Mucosa of rectum (tissue), 2 donors: ENCODE measurements around the gene TTC29.
"Not testable (repeated sequence)": the region's sequence is repeated elsewhere in the genome, so short reads cannot be mapped to it uniquely, and the experiment has no call there.

ENCODE experiments used
- H3K27ac ChIP-seq, 2 donors: one replicate each; pipeline ENCODE4 v1.7.0; 2013; ENCODE audit warnings: inconsistent platforms in 2 of 2, low read depth in 2 of 2, low read length in 2 of 2
- H3K27me3 ChIP-seq, 2 donors: one replicate each; pipeline ENCODE4 v1.7.0; 2013; ENCODE audit warnings: low read length in 2 of 2; ENCODE audit not compliant: control insufficient read depth in 2 of 2, insufficient read depth in 2 of 2
- H3K36me3 ChIP-seq, 2 donors: one replicate each; pipeline ENCODE4 v1.7.0; 2013; ENCODE audit warnings: low read length in 2 of 2; ENCODE audit not compliant: control insufficient read depth in 2 of 2, insufficient read depth in 2 of 2
- H3K4me1 ChIP-seq, 2 donors: one replicate each; pipeline ENCODE4 v1.7.0; 2013; ENCODE audit warnings: low read length in 2 of 2, mild to moderate bottlenecking in 1 of 2; ENCODE audit not compliant: control insufficient read depth in 2 of 2, insufficient read depth in 2 of 2
- H3K4me3 ChIP-seq, 2 donors: one replicate each; pipeline ENCODE4 v1.7.0; 2013; ENCODE audit warnings: low read length in 2 of 2
- H3K9ac ChIP-seq, 2 donors: one replicate each; pipeline ENCODE4 v1.7.0; 2013; ENCODE audit warnings: low read length in 2 of 2, low read depth in 1 of 2, mild to moderate bottlenecking in 1 of 2
- H3K9me3 ChIP-seq, 2 donors: one replicate each; pipeline ENCODE4 v1.7.0; 2013; ENCODE audit warnings: low read length in 2 of 2; ENCODE audit not compliant: control insufficient read depth in 2 of 2
- donor health status: healthy.
- donor health status: Normal muscosa, but diverticular disease.

TTC29 gene

DNA sequence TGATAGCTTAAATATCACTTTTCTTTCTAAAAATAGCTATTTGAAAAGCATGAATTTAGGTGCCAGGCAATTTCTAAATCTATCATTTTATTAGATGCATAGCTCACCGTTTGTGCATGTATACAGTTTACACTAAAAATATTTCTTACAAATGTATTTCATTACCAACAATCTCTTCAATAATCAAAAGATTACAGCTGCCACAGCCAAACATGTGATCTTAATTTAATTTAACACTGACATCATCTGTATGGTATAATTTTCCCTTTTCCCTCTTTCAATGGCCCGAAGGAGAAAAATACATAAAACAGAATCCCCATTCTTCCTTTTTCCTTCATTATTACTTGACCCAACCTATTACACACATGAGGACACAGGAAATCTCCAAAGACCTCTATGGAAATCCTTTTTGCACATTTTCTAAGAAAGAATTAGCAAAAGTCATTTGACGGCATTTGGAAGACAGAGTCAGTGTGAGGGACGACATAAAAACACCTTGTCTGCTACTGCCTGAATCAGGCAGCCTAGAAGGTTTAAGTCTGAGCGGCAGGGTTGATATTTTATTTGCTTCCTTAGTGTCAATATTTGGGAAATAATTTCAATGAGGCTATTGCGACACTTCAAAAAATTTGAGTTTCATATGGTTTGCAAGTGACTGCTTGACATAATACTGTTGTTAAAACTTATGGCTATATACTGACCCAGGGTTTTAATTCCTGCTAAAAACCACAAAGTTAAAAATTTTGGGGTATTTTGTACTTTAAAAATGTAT lies 111.2 kb downstream of the TTC29 start:
- no peaks in the 10 kb centered on the region for H3K4me1 ChIP-seq
- H3K4me3 ChIP-seq, result no peak overlapping the region
- H3K9me3 ChIP-seq, result no peaks in the 10 kb centered on the region
- no peak overlapping the region for H3K27ac ChIP-seq
- H3K36me3 ChIP-seq, result no peaks in the 10 kb centered on the region
- no peak overlapping the region for H3K9ac ChIP-seq
- H3K27me3 ChIP-seq, result no peaks in the 10 kb centered on the region

DNA sequence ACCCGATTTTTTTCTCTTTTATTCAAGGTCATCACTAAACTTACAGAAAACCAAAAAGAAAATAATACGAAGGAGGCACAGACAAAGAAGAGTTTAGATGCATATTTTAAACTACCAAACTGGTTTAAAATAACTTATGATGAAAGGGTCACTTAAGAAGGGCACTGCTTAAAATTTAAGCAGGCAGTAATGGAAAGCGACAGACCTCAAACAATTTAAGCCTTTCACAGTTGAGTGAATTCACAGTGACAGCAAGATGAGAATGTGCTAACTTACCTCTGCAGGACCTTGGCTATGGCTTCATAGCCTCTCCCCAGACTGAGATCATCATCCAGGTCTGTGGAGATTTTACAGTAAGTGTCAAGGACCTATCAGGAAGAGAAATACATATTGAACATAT lies 112.1 kb downstream of the TTC29 start:
- Histone ChIP-seq H3K27me3 (no peaks in the 10 kb centered on the region), H3K4me1 (no peaks in the 10 kb centered on the region), H3K4me3 (no peak overlapping the region), H3K27ac (no peak overlapping the region), H3K36me3 (no peaks in the 10 kb centered on the region), H3K9ac (no peak overlapping the region), H3K9me3 (no peaks in the 10 kb centered on the region)

DNA sequence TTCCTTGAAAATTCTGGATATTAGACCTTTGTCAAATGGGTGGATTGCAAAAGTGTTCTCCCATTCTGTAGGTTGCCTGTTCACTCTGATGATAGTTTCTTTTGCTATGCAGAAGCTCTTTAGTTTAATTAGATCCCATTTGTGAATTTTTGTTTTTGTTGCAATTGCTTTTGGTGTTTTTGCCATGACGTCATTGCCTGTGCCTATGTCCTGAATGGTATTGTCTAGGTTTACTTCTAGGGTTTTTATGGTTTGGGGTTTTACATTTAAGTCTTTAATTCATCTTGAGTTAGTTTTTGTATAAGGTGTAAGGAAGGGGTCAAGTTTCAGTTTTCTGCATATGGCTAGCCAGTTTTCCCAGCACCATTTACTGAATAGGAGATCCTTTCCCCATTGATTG lies 122.7 kb downstream of the TTC29 start:
- H3K9ac ChIP-seq, H3K27ac ChIP-seq, H3K4me1 ChIP-seq, H3K36me3 ChIP-seq, H3K27me3 ChIP-seq, H3K9me3 ChIP-seq, H3K4me3 ChIP-seq: not testable (repeated sequence)

DNA sequence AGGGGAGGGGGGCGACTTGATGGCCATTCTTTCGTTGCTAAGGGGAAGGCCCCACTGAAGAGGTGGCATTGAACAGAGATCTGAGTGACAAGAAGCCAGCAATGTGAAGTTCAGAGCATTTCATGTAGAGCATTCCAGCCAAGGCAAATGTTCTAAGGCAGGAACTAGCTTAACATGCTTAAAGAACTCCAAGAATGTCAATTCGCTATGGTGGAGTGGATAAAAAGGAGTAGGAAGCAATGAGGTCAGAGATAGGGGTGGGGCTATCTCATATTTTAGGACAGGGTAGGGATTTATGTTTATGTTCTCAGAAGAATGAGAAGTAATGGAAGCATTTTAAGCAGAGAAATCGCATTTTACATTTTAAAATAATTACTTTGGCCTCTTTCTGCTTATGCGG lies 130.9 kb downstream of the TTC29 start:
- no peaks in the 10 kb centered on the region for H3K36me3 ChIP-seq
- no peak overlapping the region for H3K4me3 ChIP-seq
- no peaks in the 10 kb centered on the region for H3K9me3 ChIP-seq
- H3K4me1 ChIP-seq, result no peaks in the 10 kb centered on the region
- H3K9ac ChIP-seq, result no peak overlapping the region
- H3K27ac ChIP-seq, result no peak overlapping the region
- no peaks in the 10 kb centered on the region for H3K27me3 ChIP-seq

DNA sequence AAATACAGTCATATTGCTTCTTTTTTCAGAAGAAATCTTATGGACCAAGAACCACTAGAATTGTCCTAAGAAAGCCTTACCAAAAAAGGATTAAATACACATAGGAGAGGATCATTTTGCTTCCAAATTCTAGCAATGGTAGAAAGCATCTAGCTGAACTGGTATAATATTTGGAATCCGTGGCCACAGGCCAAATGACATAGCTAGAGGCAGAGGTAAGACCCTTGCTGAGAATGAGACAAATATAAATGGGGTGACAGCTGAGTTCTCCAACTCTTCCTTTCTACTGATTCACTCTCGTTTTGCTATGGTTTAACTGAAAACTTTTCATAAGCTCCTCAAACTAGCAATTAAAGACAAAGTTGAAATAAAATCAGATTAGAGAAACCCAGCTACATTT lies 150.0 kb downstream of the TTC29 start:
- Histone ChIP-seq H3K36me3 (no peaks in the 10 kb centered on the region), H3K4me1 (no peaks in the 10 kb centered on the region), H3K9ac (no peak overlapping the region), H3K27ac (no peak overlapping the region), H3K27me3 (no peaks in the 10 kb centered on the region), H3K9me3 (no peaks in the 10 kb centered on the region), H3K4me3 (no peak overlapping the region)

DNA sequence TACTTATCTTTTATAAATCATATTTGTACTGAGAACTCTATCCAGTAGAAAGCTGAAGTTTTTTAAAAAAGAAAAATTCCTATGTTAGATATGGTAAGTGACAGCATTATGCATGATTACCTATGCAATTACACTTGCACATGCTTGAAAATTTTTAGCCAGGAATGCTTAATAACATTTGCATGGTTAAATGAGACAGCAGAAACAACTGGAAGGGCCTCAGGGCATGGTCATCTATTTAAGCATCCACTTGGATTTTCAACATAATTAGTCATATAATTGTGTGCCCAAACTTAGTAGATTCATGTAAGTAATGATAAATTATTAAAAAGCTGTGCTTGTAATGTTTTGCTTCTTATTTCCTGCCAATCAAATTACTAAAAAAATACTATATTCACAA lies 151.9 kb downstream of the TTC29 start:
- no peak overlapping the region for H3K27ac ChIP-seq
- no peaks in the 10 kb centered on the region for H3K4me1 ChIP-seq
- no peak overlapping the region for H3K9ac ChIP-seq
- no peaks in the 10 kb centered on the region for H3K27me3 ChIP-seq
- no peak overlapping the region for H3K4me3 ChIP-seq
- no peaks in the 10 kb centered on the region for H3K9me3 ChIP-seq
- no peaks in the 10 kb centered on the region for H3K36me3 ChIP-seq

DNA sequence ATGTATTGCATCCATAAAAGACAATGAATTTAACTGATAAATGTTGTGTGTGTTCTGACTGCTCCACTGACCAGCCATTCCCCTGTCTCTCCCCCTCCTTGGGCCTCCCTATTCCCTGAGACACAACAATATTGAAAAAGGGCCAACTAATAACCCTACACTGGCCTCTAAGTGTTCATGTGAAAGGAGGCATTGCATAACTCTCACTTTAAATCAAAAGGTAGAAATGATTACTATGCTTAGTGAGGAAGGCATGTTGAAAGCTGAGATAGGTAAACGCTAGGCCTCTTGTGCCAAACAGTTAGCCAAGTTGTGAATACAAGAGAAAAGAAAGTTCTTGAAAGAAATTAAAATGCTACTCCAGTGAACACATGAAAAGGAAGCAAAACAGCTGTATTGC lies 154.2 kb downstream of the TTC29 start:
- no peak overlapping the region for H3K27ac ChIP-seq
- H3K36me3 ChIP-seq, result no peaks in the 10 kb centered on the region
- no peaks in the 10 kb centered on the region for H3K4me1 ChIP-seq
- no peak overlapping the region for H3K9ac ChIP-seq
- no peaks in the 10 kb centered on the region for H3K27me3 ChIP-seq
- H3K4me3 ChIP-seq, result no peak overlapping the region
- H3K9me3 ChIP-seq, result no peaks in the 10 kb centered on the region

DNA sequence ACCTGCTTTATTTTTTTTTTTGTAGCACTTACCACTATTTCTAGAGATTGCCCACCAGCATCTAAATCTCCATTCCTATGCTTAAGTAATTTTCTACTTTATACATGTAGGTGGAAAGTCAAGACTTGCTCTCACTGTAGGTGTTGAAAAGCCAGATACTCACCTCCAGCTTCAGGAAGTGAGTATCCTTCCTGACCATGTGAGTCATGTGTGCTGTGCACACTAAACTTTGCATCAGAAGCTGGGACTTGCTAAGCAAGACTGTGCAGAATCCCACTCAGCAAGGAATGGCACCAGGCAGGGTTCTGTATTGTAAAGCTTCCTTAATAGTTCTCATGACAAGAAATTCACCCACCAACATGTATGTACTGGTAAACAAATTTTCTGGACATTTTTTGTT lies 155.1 kb downstream of the TTC29 start:
- no peak overlapping the region for H3K27ac ChIP-seq
- no peaks in the 10 kb centered on the region for H3K9me3 ChIP-seq
- H3K36me3 ChIP-seq, result no peaks in the 10 kb centered on the region
- no peaks in the 10 kb centered on the region for H3K27me3 ChIP-seq
- no peak overlapping the region for H3K4me3 ChIP-seq
- H3K4me1 ChIP-seq, result no peaks in the 10 kb centered on the region
- H3K9ac ChIP-seq, result no peak overlapping the region

DNA sequence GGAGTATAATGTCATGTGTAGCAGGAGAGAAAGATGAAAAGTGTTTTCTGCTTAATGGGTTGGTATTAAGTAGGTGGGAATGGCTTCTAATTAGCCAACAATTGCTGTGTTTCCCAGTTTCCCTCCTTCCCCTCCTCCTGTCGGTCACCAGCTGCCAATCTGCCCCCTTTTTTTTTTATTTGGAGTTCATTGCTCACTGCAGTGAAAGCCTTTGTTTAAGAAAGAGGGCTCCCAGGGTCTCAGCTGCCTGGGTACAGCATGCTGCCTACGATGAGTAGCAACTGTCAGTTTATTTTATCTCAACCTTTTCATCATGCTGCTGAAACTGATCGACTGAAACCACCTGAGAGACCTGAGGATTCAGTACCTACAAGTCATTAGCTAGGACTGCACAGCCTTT lies 157.9 kb downstream of the TTC29 start:
- no peaks in the 10 kb centered on the region for H3K36me3 ChIP-seq
- H3K4me3 ChIP-seq, result no peak overlapping the region
- H3K9me3 ChIP-seq, result no peaks in the 10 kb centered on the region
- no peaks in the 10 kb centered on the region for H3K4me1 ChIP-seq
- H3K27me3 ChIP-seq, result no peaks in the 10 kb centered on the region
- H3K27ac ChIP-seq, result no peak overlapping the region
- no peak overlapping the region for H3K9ac ChIP-seq

DNA sequence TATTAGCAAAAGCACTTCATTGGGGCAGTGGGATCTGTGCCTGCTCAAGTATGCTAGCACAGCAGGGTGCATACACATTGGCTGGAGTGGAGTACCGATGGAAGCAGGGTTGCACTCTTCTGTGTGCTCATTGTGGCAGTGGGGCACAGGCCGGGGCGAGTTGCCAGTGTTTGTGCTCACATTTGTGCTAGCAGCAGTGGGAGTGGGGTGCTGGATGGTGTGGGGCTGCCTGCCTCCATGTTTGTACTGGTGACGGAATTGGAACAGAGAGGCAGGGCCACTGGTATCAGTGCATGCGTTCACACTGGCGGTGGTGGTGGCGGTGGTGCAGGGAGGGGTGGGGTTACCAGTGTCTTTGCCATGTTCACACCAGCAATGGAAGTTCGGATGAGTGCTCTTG lies 169.0 kb downstream of the TTC29 start:
- Histone ChIP-seq H3K4me3 (no peak overlapping the region), H3K4me1 (no peaks in the 10 kb centered on the region), H3K36me3 (no peaks in the 10 kb centered on the region), H3K9me3 (no peaks in the 10 kb centered on the region), H3K27me3 (no peaks in the 10 kb centered on the region), H3K27ac (no peak overlapping the region), H3K9ac (no peak overlapping the region)

DNA sequence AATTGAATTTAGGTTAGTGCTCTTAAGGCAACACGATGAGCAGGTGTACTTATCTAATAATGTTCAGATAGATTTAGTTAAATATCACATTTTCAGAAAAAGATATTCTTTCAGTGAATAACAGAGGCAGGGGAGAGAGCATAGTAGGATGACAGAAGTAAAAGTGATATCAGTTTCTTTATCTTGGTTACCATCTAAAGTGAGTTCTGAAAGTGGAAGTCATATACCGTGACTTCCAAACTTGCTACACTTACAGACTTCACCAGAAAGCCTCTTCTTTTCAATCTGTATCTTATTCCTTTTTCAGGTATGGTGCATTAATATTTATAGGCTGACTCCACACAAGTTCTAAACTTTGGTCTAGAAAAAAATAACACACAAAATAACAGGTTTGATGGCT lies 182.1 kb downstream of the TTC29 start:
- H3K27ac ChIP-seq, result no peak overlapping the region
- H3K36me3 ChIP-seq, result no peaks in the 10 kb centered on the region
- H3K4me3 ChIP-seq, result no peak overlapping the region
- no peak overlapping the region for H3K9ac ChIP-seq
- no peaks in the 10 kb centered on the region for H3K4me1 ChIP-seq
- H3K9me3 ChIP-seq, result no peaks in the 10 kb centered on the region
- no peaks in the 10 kb centered on the region for H3K27me3 ChIP-seq
